Endothelial cell of umbilical vein (primary cell): ENCODE data around the gene ZDHHC6. TPM values are rescaled to one million over a fixed set of nuclear protein-coding genes. Genes with fewer than 3 reads are reported as not detected.

Experiments used
- BruUV-seq: library from RNA; stranded (reverse); fragments of 400-500 nt; replicated peaks from 2 replicates; lab custom pipeline; 2021; lab: Mats Ljungman, UMichigan
- CTCF ChIA-PET: fragments of 300-600, 350-600 bp; sonication (Branson Sonifier 250); formaldehyde crosslinking; loops from one replicate; lab custom pipeline; 2021; ENCODE audit warnings: antibody characterized with exemption, inconsistent platforms; lab: Charles Lee
- POLR2A ChIA-PET: fragments of 300-600, 350-600 bp; sonication (Branson Sonifier 250); formaldehyde crosslinking; loops from one replicate; lab custom pipeline; 2021; ENCODE audit warnings: antibody characterized with exemption, inconsistent platforms; lab: Charles Lee
- DNase-seq: peaks from one replicate; pipeline ENCODE4 v3.0.0-alpha.2; 2011; ENCODE audit warnings: low read depth, low spot score
- FAIRE-seq: peaks from 2 replicates; lab custom pipeline; 2011; peaks lifted over from hg19 to GRCh38; lab: Jason Lieb, UNC
- H2AFZ ChIP-seq: 2 replicates; pipeline ENCODE4 v1.6.0; 2012; ENCODE audit warnings: low read depth, low read length, control low read depth, inconsistent platforms
- H3K27ac ChIP-seq: 2 replicates; pipeline ENCODE4 v1.5.1; 2011; ENCODE audit warnings: low read depth, mild to moderate bottlenecking, control low read depth, low read length, moderate library complexity; ENCODE audit not compliant: insufficient read depth
- H3K27me3 ChIP-seq, 2 experiments: 2 replicates each; pipeline versions ENCODE4 v1.6.0 to v1.6.1; 2011; ENCODE audit warnings: low read length in 2 of 2, mixed read lengths in 1 of 2; ENCODE audit not compliant: control insufficient read depth in 2 of 2, insufficient read depth in 2 of 2
- H3K36me3 ChIP-seq, 2 experiments: 2 replicates in 1 of 2; 3 replicates in 1 of 2; pipeline ENCODE4 v1.5.1; 2011; ENCODE audit warnings: low read length in 2 of 2, mild to moderate bottlenecking in 1 of 2, moderate library complexity in 1 of 2; ENCODE audit not compliant: control insufficient read depth in 2 of 2, insufficient read depth in 2 of 2; ENCODE audit errors: extremely low read depth in 1 of 2
- H3K4me1 ChIP-seq: 3 replicates; pipeline ENCODE4 v1.5.1; 2011; ENCODE audit warnings: mild to moderate bottlenecking, low read length; ENCODE audit not compliant: control insufficient read depth, insufficient read depth; ENCODE audit errors: extremely low read depth
- H3K4me2 ChIP-seq: 2 replicates; pipeline ENCODE4 v1.6.1; 2011; ENCODE audit warnings: low read length, control low read depth, mixed read lengths; ENCODE audit not compliant: insufficient read depth
- H3K4me3 ChIP-seq, 3 experiments: fragments of 200-600 bp in 1 of 3; sonication (generic), shearing (Covaris generic) in 1 of 3; replicated peaks in 1 of 3; 2 replicates each; pipeline ENCODE4 v1.5.1; 2011 to 2016; ENCODE audit warnings: control low read depth in 3 of 3, low read length in 3 of 3, mild to moderate bottlenecking in 2 of 3, inconsistent platforms in 1 of 3, low read depth in 1 of 3, moderate library complexity in 1 of 3; ENCODE audit not compliant: insufficient read depth in 1 of 3
- H3K79me2 ChIP-seq: 2 replicates; pipeline ENCODE4 v1.6.0; 2012; ENCODE audit warnings: low read length, inconsistent platforms; ENCODE audit not compliant: control insufficient read depth, insufficient read depth
- H3K9ac ChIP-seq: replicated peaks from 2 replicates; pipeline ENCODE3; 2011; ENCODE audit warnings: low read length, control low read depth; ENCODE audit not compliant: insufficient read depth; ENCODE audit errors: extremely low read depth
- H3K9me1 ChIP-seq: replicated peaks from 3 replicates; pipeline ENCODE4 v1.6.0; 2011; ENCODE audit warnings: mild to moderate bottlenecking, low read length; ENCODE audit not compliant: control insufficient read depth, insufficient read depth; ENCODE audit errors: extremely low read depth
- H3K9me3 ChIP-seq: replicated peaks from 2 replicates; pipeline ENCODE4 v1.5.1; 2012; ENCODE audit warnings: low read length, inconsistent platforms; ENCODE audit not compliant: control insufficient read depth, insufficient read depth
- H4K20me1 ChIP-seq: replicated peaks from 2 replicates; pipeline ENCODE3; 2011; ENCODE audit warnings: mild to moderate bottlenecking, low read length; ENCODE audit not compliant: control insufficient read depth, insufficient read depth; ENCODE audit errors: extremely low read depth
- CTCF ChIP-seq, 2 donors: IDR thresholded peaks; 1 replicate in 1 of 2; 2 replicates in 1 of 2; pipeline ENCODE4 v1.5.1; 2011; ENCODE audit warnings: low read length in 2 of 2, mild to moderate bottlenecking in 2 of 2, moderate library complexity in 2 of 2, control low read depth in 1 of 2, inconsistent platforms in 1 of 2, low read depth in 1 of 2; ENCODE audit not compliant: insufficient read depth in 1 of 2; ENCODE audit errors: extremely low read depth in 1 of 2
- EZH2 ChIP-seq: IDR thresholded peaks from 2 replicates; pipeline ENCODE4 v1.6.1; 2012; ENCODE audit warnings: borderline replicate concordance, low read depth, mild to moderate bottlenecking, moderate library complexity, low read length, inconsistent platforms; ENCODE audit not compliant: severe bottlenecking
- FOS ChIP-seq: IDR thresholded peaks from 2 replicates; pipeline ENCODE4 v1.6.1; 2011; ENCODE audit warnings: mild to moderate bottlenecking, low read length, moderate library complexity, borderline replicate concordance; ENCODE audit not compliant: insufficient read depth
- GATA2 ChIP-seq: IDR thresholded peaks from 2 replicates; pipeline ENCODE4 v1.7.0; 2011; ENCODE audit warnings: low read depth, mild to moderate bottlenecking, moderate library complexity, mixed read lengths, low read length; ENCODE audit not compliant: insufficient read length, insufficient read depth
- JUN ChIP-seq: IDR thresholded peaks from 2 replicates; pipeline ENCODE4 v1.6.1; 2011; ENCODE audit warnings: borderline replicate concordance, low read depth; ENCODE audit not compliant: insufficient read length, insufficient read depth
- MAX ChIP-seq: IDR thresholded peaks from 2 replicates; pipeline ENCODE4 v1.6.1; 2011; ENCODE audit not compliant: insufficient read depth, insufficient read length
- MYC ChIP-seq: IDR thresholded peaks from one replicate; pipeline ENCODE4 v1.6.1; 2011; ENCODE audit warnings: mild to moderate bottlenecking, low read depth, low read length
- POLR2A ChIP-seq: IDR thresholded peaks from 2 replicates; pipeline ENCODE4 v1.6.1; 2012; ENCODE audit warnings: low read depth, mild to moderate bottlenecking, control low read depth, low read length
- POLR2AphosphoS5 ChIP-seq: IDR thresholded peaks from 2 replicates; pipeline ENCODE4 v1.6.1; 2012; ENCODE audit warnings: low read depth, mild to moderate bottlenecking, control low read depth, low read length, moderate library complexity; ENCODE audit not compliant: insufficient read depth
- dilution Hi-C: fragments of 300-500 bp; cut with MboI; formaldehyde crosslinking; loops from one replicate; pipeline ENCODE4 v1.15.0; 2019; ENCODE audit warnings: low sequenced_read_pairs; ENCODE audit not compliant: extremely low pct_ligation_motif_present
- intact Hi-C: fragments of 100-400 bp; cut with micrococcal nuclease; formaldehyde crosslinking; loops from one replicate; pipeline ENCODE4 v1.10.0; 2022
- polyA plus RNA-seq, 4 experiments: library from polyadenylated mRNA; depleted of rRNA in 3 of 4; stranded (reverse) in 3 of 4; unstranded in 1 of 4; fragments of >200 nt; gene quantifications; 2 replicates each; pipeline versions ENCODE4 v1.2.1 to v1.2.3, GENCODE V29; 2011 to 2012; ENCODE audit warnings: missing spikeins in 1 of 4
- total RNA-seq: library from RNA; stranded (reverse); gene quantifications from 2 replicates; pipeline ENCODE4 v1.2.3, GENCODE V29; 2021

ZDHHC6 gene
- total and polyA plus RNA-seq, 2 donors (not counting 3 experiments of a cell fraction or from before 2014, with no cell fraction given): 21.6 to 41.9 TPM

GRCh38 chr10:112393827-112394226 is 52.9 kb downstream of the ZDHHC6 start:
- no peaks in the 10 kb centered on the region for H3K36me3 ChIP-seq
- no peak overlapping the region for H3K27ac ChIP-seq
- no peak for TF ChIP-seq EZH2
- no peak for TF ChIP-seq POLR2A
- TF ChIP-seq FOS: no peak
- TF ChIP-seq GATA2: no peak
- TF ChIP-seq JUN: no peak
- TF ChIP-seq POLR2AphosphoS5: no peak
- CTCF ChIA-PET: interaction anchor here (1.0 kb wide), 1 partner anchor 10 kb away, joined by 3 read pairs; no protein-coding TSS in a partner anchor
- H3K4me3 ChIP-seq: no peak overlapping the region
- peaks cover 19% of the 10 kb centered on the region for H3K4me1 ChIP-seq
- FAIRE-seq (no peak), DNase-seq (no peak)
- dilution Hi-C loops: no loop called here
- intact Hi-C loops: no loop called here
- no peaks in the 10 kb centered on the region for H3K9me1 ChIP-seq
- POLR2A ChIA-PET: no interaction called here
- no peak overlapping the region for H3K4me2 ChIP-seq
- peaks cover 3 to 7% of the 10 kb centered on the region in 2 experiments for H3K27me3 ChIP-seq
- BruUV-seq: no TSS peak
- no peaks in the 10 kb centered on the region for H4K20me1 ChIP-seq
- no peaks in the 10 kb centered on the region for H3K79me2 ChIP-seq
- no peaks in the 10 kb centered on the region for H3K9me3 ChIP-seq
- no peak overlapping the region for H3K9ac ChIP-seq
- H2AFZ ChIP-seq: no peak overlapping the region

- no peak overlapping the region for H3K27ac ChIP-seq
- ChIA-PET CTCF (interaction anchor here (1.0 kb wide), 1 partner anchor 9 kb away, joined by 3 read pairs; no protein-coding TSS in a partner anchor), POLR2A (no interaction called here)
- no peak overlapping the region for H3K4me3 ChIP-seq
- no peaks in the 10 kb centered on the region for H4K20me1 ChIP-seq
- no peaks in the 10 kb centered on the region for H3K36me3 ChIP-seq
- peaks cover 3 to 7% of the 10 kb centered on the region in 2 experiments for H3K27me3 ChIP-seq
- DNase-seq: no peak
- BruUV-seq: no TSS peak
- no peaks in the 10 kb centered on the region for H3K9me3 ChIP-seq
- no peak overlapping the region for H2AFZ ChIP-seq
- intact Hi-C loops: no loop called here
- TF ChIP-seq JUN (no peak), POLR2A (no peak), MAX (no peak), FOS (no peak), GATA2 (no peak), EZH2 (no peak), POLR2AphosphoS5 (no peak), MYC (no peak), CTCF (IDR thresholded peaks at IDR 0.05; ENCODE audit: extremely low read depth in 1 of 2, insufficient read depth in 1 of 2, low read depth in 1 of 2, low read length in 2 of 2) (no peak)
- H3K4me2 ChIP-seq: no peak overlapping the region
- H3K4me1 ChIP-seq: peaks cover 23% of the 10 kb centered on the region
- no peak for FAIRE-seq
- H3K9ac ChIP-seq: no peak overlapping the region
- dilution Hi-C loops: no loop called here
- no peaks in the 10 kb centered on the region for H3K9me1 ChIP-seq
- no peaks in the 10 kb centered on the region for H3K79me2 ChIP-seq
Measured at GRCh38 chr10:112393341-112393740, 53.4 kb downstream of the ZDHHC6 start.
